Duodenal mucosa (tissue), 2 donors: ENCODE measurements around the gene DPEP2.

Source experiments
- H3K27ac ChIP-seq: one replicate; pipeline ENCODE4 v1.7.0; 2013; ENCODE audit warnings: low read depth, low read length
- H3K27me3 ChIP-seq, 2 donors: one replicate each; pipeline ENCODE4 v1.7.0; 2013; ENCODE audit warnings: low read length in 2 of 2, control low read depth in 1 of 2; ENCODE audit not compliant: insufficient read depth in 2 of 2, control insufficient read depth in 1 of 2
- H3K36me3 ChIP-seq, 2 donors: one replicate each; pipeline ENCODE4 v1.7.0; 2013; ENCODE audit warnings: low read length in 2 of 2, control low read depth in 1 of 2; ENCODE audit not compliant: insufficient read depth in 2 of 2, control insufficient read depth in 1 of 2
- H3K4me1 ChIP-seq, 2 donors: one replicate each; pipeline ENCODE4 v1.7.0; 2013; ENCODE audit warnings: low read length in 2 of 2, control low read depth in 1 of 2; ENCODE audit not compliant: insufficient read depth in 2 of 2, control insufficient read depth in 1 of 2
- H3K4me3 ChIP-seq, 2 donors: one replicate each; pipeline ENCODE4 v1.7.0; 2013; ENCODE audit warnings: low read length in 2 of 2, low read depth in 1 of 2
- H3K9ac ChIP-seq, 2 donors: one replicate each; pipeline ENCODE4 v1.7.0; 2013; ENCODE audit warnings: low read length in 2 of 2, low read depth in 1 of 2
- H3K9me3 ChIP-seq, 2 donors: one replicate each; pipeline ENCODE4 v1.7.0; 2013; ENCODE audit warnings: low read length in 2 of 2, control low read depth in 1 of 2; ENCODE audit not compliant: control insufficient read depth in 1 of 2

Gene DPEP2

GRCh38 chr16:67966549-67967182, 32.6 kb downstream of the DPEP2 start:
- H3K9ac ChIP-seq, result peak overlapping the region; percentile 72 to 89
- H3K4me1 ChIP-seq, result peaks cover 19 to 56% of the 10 kb centered on the region in 2 donors
- peaks cover 0 to 3% of the 10 kb centered on the region in 2 donors for H3K27me3 ChIP-seq
- no peak overlapping the region for H3K27ac ChIP-seq
- peak overlapping the region; percentile 71 to 79 for H3K4me3 ChIP-seq
- peaks cover 0 to 7% of the 10 kb centered on the region in 2 donors for H3K36me3 ChIP-seq
- H3K9me3 ChIP-seq, result no peaks in the 10 kb centered on the region

DNA sequence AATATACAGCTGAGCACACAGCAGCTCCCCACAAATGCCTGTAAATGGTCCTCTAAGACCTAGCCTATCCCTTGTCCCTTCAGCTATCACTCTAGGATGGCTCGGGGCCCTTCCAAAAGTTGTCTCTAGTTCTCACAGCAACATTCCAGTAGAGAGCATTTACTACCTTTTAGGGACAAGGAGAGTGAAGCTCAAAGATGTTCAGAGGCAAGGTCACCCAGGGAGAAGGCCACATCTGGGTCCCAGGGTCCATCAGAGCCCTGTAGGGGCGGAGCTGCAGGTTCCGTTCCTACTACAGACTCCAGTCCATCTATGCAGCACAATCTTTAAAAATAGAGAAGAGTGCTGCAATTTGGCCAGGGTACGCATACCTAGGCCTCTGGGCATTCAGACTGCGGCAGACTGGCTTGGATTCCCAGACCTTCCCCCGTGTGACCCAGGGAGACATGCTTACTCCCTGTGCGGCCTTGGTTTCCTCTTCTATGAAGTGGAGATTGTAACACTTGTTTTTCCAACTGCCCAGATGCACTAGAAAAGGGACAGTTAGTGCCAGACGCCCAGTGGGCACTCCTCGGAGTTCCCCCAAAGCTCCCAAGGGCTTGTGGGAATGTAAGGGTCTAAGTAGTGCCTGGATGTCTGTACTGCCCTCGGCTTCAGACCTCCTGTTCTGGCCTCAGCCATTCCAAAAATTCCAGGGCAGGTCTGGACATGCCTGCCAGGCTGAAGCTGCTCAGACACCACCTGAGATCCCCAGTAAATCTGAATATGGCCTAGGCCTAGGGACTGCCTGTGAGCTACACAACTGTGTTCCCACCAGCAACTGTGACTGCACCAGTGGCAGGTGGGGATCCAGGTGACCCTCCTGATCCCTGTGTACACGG, 33.4 kb downstream of the DPEP2 start:
- peak overlapping the region; percentile 71 to 79 for H3K4me3 ChIP-seq
- no peak overlapping the region for H3K27ac ChIP-seq
- peaks cover 0 to 15% of the 10 kb centered on the region in 2 donors for H3K36me3 ChIP-seq
- peaks cover 0 to 3% of the 10 kb centered on the region in 2 donors for H3K27me3 ChIP-seq
- no peak overlapping the region for H3K9ac ChIP-seq
- H3K9me3 ChIP-seq, result no peaks in the 10 kb centered on the region
- H3K4me1 ChIP-seq, result peaks cover 19 to 61% of the 10 kb centered on the region in 2 donors

- no peak overlapping the region for H3K27ac ChIP-seq
- H3K9me3 ChIP-seq, result no peaks in the 10 kb centered on the region
- peaks cover 0 to 3% of the 10 kb centered on the region in 2 donors for H3K27me3 ChIP-seq
- H3K9ac ChIP-seq, result no peak overlapping the region
- H3K4me3 ChIP-seq, result no peak overlapping the region
- H3K4me1 ChIP-seq, result peaks cover 25 to 72% of the 10 kb centered on the region in 2 donors
- peaks cover 3 to 24% of the 10 kb centered on the region in 2 donors for H3K36me3 ChIP-seq
Measured at GRCh38 chr16:67964477-67965131, 34.7 kb downstream of the DPEP2 start.

GRCh38 chr16:67963662-67964321, 35.5 kb downstream of the DPEP2 start:
- Histone ChIP-seq H3K9ac (no peak overlapping the region), H3K27ac (no peak overlapping the region)

GRCh38 chr16:67963292-67963661, 36.0 kb downstream of the DPEP2 start:
- peaks cover 25 to 67% of the 10 kb centered on the region in 2 donors for H3K4me1 ChIP-seq
- peaks cover 0 to 3% of the 10 kb centered on the region in 2 donors for H3K27me3 ChIP-seq
- H3K36me3 ChIP-seq, result peaks cover 3 to 24% of the 10 kb centered on the region in 2 donors
- H3K9me3 ChIP-seq, result no peaks in the 10 kb centered on the region
- no peak overlapping the region for H3K4me3 ChIP-seq
- no peak overlapping the region for H3K27ac ChIP-seq
- no peak overlapping the region for H3K9ac ChIP-seq

More at GRCh38 chr16:67963662-67964321, 35.5 kb downstream of the DPEP2 start:
- H3K4me3 ChIP-seq, result no peak overlapping the region
- peaks cover 0 to 3% of the 10 kb centered on the region in 2 donors for H3K27me3 ChIP-seq
- H3K9me3 ChIP-seq, result no peaks in the 10 kb centered on the region
- peaks cover 3 to 24% of the 10 kb centered on the region in 2 donors for H3K36me3 ChIP-seq
- peaks cover 25 to 69% of the 10 kb centered on the region in 2 donors for H3K4me1 ChIP-seq

DNA sequence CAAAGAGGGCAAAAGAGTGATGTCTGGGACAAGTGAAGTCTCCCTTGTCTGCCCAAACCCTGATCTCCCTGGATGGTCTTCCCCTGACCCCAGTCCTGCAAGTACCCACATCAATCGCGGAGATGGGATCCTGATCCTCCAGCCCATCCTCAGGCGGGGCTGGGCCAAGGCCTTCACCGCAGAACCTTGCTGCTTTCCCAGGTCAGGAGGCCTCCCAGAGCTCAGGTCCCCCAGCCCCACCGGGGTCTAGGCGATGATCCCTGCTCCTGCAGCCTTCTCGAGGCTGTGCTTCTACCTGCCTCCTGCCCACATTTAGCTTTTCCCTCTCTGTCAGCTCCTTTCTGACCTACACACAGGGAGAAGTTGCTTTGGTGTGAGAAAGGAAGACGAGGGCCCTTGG, 37.1 kb downstream of the DPEP2 start:
- Histone ChIP-seq H3K27ac (no peak overlapping the region), H3K9me3 (no peaks in the 10 kb centered on the region), H3K27me3 (peaks cover 0 to under 1% of the 10 kb centered on the region in 2 donors), H3K4me1 (peaks cover 21 to 63% of the 10 kb centered on the region in 2 donors), H3K4me3 (no peak overlapping the region), H3K9ac (no peak overlapping the region), H3K36me3 (peaks cover 3 to 31% of the 10 kb centered on the region in 2 donors)

GRCh38 chr16:67961551-67961957, 37.7 kb downstream of the DPEP2 start:
- Histone ChIP-seq H3K9ac (no peak overlapping the region), H3K4me3 (no peak overlapping the region), H3K9me3 (no peaks in the 10 kb centered on the region), H3K27ac (no peak overlapping the region), H3K27me3 (no peaks in the 10 kb centered on the region), H3K4me1 (peaks cover 15 to 57% of the 10 kb centered on the region in 2 donors), H3K36me3 (peaks cover 3 to 31% of the 10 kb centered on the region in 2 donors)

- Histone ChIP-seq H3K4me3 (no peak overlapping the region), H3K9ac (peak overlapping the region in 1 of 2 donors; percentile 25), H3K27me3 (no peaks in the 10 kb centered on the region), H3K36me3 (peaks cover 3 to 31% of the 10 kb centered on the region in 2 donors), H3K4me1 (peaks cover 9 to 40% of the 10 kb centered on the region in 2 donors), H3K27ac (peak overlapping the region; percentile 62), H3K9me3 (no peaks in the 10 kb centered on the region)
Measured at GRCh38 chr16:67959536-67960329, 39.6 kb downstream of the DPEP2 start.

- Histone ChIP-seq H3K9ac (no peak overlapping the region), H3K4me3 (no peak overlapping the region), H3K9me3 (no peaks in the 10 kb centered on the region), H3K4me1 (peaks cover 6 to 23% of the 10 kb centered on the region in 2 donors), H3K27ac (no peak overlapping the region), H3K36me3 (peaks cover 3 to 40% of the 10 kb centered on the region in 2 donors), H3K27me3 (no peaks in the 10 kb centered on the region)
Measured at GRCh38 chr16:67957622-67958021, 41.7 kb downstream of the DPEP2 start.
